ENCODE results near the gene TAAR6.

DNA sequence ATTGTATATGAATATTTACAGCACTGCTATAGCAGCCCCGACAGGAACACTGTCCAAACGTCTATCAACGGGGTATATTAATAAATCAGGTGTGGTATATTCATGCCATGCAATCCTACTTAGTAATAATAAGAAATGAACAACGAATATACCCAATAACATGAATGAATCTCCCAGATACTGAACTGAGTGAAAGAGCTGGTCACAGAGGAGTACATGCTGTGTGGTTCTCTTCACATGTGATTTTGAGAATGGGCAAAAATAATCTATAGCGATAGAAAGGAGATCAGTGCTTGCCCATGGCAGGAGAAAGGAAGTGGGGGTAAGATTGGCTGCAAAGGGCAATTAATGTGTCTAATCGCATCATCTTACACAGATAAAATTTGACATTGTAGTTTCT is 3.7 kb upstream of the TAAR6 start:
- TF ChIP-seq, protein P1, sequence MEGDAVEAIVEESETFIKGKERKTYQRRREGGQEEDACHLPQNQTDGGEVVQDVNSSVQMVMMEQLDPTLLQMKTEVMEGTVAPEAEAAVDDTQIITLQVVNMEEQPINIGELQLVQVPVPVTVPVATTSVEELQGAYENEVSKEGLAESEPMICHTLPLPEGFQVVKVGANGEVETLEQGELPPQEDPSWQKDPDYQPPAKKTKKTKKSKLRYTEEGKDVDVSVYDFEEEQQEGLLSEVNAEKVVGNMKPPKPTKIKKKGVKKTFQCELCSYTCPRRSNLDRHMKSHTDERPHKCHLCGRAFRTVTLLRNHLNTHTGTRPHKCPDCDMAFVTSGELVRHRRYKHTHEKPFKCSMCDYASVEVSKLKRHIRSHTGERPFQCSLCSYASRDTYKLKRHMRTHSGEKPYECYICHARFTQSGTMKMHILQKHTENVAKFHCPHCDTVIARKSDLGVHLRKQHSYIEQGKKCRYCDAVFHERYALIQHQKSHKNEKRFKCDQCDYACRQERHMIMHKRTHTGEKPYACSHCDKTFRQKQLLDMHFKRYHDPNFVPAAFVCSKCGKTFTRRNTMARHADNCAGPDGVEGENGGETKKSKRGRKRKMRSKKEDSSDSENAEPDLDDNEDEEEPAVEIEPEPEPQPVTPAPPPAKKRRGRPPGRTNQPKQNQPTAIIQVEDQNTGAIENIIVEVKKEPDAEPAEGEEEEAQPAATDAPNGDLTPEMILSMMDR (conservative IDR thresholded peaks at IDR 0.05; ENCODE audit: low read depth, low read length), result no peak
- TF ChIP-seq EZH2 (IDR thresholded peaks at IDR 0.05; ENCODE audit: borderline replicate concordance, low read depth, low read length, poor library complexity, severe bottlenecking), result no peak

Data from A673 (cell line).